T47D (cell line): ENCODE results near the gene SH3BGRL.
A peak's percentile ranks its signal among the peaks of the same experiment; 100 is the strongest.

Experiments
- DNase-seq, 2 experiments: peaks; one replicate each; pipeline versions ENCODE4 v3.0.0 to v3.0.0-alpha.2; 2011 to 2012; ENCODE audit warnings: low read depth in 1 of 2, low spot score in 1 of 2
- JUND ChIP-seq: IDR thresholded peaks from 2 replicates; pipeline ENCODE4 v1.6.1; 2012; ENCODE audit warnings: low read depth
- in situ Hi-C: cut with HindIII; loops from 2 replicates; pipeline ENCODE4 v1.10.0; 2016; ENCODE audit warnings: low sequenced_read_pairs, low pct_unique_long_range_greater_than_20kb

Gene SH3BGRL

DNA sequence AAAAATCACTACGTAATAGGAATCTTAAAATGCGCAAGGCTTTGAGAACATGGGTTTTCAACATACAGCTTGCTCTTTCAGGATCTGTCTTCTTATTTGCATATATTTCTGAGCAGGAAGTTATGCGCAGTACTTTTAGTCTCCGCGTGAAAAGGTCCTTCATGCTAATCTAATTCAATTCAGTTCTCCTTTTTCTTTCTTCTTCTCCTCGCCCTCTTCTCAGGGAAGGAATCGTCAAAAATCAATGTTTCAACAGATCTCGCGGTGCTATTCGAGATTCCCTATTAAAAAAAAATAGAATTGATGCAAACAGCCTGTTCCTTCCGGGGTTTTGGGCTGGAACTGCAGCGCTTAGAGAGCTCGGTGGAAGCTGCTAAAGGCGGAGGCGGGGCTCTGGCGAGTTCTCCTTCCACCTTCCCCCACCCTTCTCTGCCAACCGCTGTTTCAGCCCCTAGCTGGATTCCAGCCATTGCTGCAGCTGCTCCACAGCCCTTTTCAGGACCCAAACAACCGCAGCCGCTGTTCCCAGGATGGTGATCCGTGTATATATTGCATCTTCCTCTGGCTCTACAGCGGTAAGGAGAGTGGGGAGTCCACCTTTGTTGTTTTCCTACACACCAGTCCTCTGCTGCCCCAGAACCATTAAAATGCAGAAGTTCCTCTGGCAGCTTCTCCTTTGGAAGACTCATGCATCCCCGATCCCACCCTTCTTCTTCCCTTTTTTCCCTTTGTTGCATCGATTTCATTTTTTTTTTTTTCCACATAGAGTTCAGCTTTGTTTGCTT, at the start of gene SH3BGRL, which contains the start of gene HMGN5:
Gene SH3BGRL, plus strand, starts transcription at position 432 of the 785 bp plus-strand sequence. Its CDS starts 99 bp downstream, at position 531.
Gene HMGN5, minus strand, starts transcription at position 243 of the 785 bp plus-strand sequence. CDS start 80,364 bp downstream, outside the sequence.
- TF ChIP-seq JUND: no peak
- in situ Hi-C loops: no loop called here
- DNase-seq: peak; percentile 1 to 71

DNA sequence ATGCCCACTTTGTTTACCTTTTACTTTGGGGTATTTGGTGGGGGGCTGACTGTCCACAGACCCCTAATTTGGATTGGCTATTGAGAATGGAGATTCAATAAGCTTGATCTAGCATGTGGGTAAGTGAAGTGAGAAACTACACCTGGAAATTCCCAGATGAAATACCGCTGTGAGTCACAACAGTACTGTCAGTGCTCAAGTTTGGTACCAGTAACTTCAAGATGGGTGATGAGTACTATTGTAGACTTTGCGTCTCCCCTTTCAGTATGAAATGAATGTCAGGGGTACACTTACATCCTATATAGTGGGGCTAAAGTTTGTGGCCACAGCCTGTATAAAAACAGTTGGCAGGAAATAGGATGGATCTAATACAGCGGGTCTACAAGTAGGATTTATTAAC, 33.5 kb upstream of the SH3BGRL start:
- no peak for TF ChIP-seq JUND
- DNase-seq: no peak
- in situ Hi-C loops: no loop called here

DNA sequence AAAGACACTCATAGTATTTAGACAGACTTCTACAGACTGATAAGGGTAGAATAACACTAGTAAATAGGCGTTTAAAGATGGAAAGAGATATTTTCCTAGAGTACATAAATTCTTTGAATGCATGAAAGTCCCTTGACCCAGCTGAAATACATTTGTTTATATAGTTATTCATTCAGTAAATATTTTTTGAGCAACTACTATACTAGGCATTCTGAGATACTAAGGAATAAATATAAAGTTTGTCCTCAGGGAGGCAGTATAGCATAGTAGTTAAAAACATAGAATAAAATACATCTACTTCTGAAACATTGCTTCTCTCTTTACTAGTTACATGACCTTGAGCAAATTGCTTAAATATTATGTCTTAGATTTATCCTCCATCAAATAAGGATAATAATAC, 27.6 kb upstream of the SH3BGRL start:
- TF ChIP-seq JUND: no peak

DNA sequence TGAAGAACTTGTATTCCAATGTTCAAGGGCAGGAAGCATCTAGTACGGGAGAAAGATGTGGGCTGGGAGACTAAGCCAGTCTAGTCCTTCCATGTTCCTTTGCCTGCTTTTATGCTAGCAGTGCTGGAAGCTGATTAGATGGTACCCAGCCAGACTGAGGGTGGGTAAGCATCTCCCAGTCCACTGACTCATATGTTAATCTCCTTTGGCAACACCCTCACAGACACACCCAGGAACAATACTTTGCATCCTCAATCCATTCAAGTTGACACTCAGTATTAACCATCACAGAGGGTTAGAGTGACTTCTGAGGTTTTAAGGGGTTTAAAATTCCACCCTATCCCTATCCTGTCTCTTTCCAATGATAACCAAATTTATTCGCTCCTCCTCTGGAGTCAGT, 6.6 kb upstream of the SH3BGRL start:
- no peak for TF ChIP-seq JUND
- DNase-seq: no peak
- in situ Hi-C loops: no loop called here

More for the DNA sequence above, 27.6 kb upstream of the SH3BGRL start:
- in situ Hi-C loops: no loop called here
- DNase-seq: peak in 1 of 2 experiments; percentile 15

DNA sequence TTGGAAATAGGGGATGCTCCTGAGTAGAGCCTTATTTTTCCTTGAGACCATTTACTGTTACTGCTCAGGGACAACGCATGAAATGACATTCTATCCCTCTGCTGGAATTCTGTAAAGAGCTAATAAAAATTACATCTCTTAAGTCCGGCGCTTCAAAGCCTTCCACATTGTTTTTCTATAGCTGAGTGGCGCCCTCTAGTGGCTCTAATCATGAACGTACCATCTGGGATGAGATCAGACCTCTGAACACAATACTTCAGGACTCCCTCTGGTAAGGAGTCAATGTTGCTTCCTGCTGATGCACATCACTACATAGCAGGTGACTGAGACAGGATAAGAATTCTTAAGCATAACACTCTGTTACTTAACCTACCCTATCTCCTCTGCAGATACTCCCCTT, 6.2 kb upstream of the SH3BGRL start:
- in situ Hi-C loops: no loop called here
- peak in 1 of 2 experiments; percentile 61 for DNase-seq
- no peak for TF ChIP-seq JUND

DNA sequence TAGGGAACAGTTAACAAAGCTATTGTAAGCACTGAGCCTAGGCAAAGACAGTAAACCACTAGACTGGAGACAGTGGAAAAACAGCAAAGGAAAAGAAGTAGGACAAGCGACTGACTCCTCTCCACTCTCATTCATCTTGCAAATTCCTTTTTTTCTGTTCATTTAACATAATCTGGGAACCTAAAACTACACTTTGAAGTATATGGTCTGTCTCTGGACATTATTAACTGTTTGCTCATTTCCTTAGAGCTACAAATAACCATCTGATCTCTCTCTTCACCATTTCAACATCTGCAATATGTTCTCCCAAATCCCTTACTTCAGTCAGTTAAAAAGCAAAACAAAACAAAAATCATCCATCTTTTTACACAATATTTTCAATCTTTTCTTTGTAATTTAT, 831 bp upstream of the SH3BGRL start:
- in situ Hi-C loops: no loop called here
- no peak for TF ChIP-seq JUND
- DNase-seq: no peak

DNA sequence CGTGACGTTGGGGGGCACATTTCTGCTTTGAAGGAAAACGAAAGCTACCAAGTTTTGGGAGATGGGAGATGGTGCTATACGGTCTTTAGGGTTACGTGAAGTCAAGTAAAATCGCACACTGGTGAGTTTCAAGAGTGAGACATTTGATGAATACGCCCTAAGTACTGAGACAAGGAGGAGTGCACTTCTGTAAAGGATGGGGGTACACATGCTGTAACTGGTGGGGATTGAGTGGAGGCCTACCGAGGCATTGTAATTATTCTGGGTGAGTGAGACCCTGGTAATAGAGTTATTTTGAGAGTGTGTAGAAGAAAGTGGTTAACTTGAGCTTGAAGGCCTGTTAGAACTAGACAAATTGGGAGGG, 536 bp downstream of the SH3BGRL start:
- no peak for TF ChIP-seq JUND
- in situ Hi-C loops: no loop called here
- DNase-seq: no peak

DNA sequence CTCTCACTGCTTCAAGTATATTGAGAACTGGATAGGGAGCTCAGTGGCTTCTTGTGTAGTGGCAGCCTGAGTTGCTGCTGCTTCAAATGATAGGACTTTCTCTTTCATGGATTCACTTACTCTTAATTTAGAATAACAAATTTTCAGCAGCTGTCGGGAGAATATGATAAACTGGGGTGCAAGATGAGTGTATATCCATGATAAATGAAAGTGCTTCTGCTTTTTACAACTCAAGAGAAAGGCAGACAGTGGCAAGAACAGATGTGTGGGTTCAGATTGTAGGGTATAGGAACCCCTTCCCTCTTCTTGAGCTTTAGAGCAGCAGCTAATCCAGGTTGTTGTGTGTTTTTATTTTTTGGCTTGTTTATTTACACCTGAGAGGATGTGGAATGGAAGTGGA, 1.0 kb downstream of the SH3BGRL start:
- DNase-seq: no peak
- in situ Hi-C loops: no loop called here
- no peak for TF ChIP-seq JUND

DNA sequence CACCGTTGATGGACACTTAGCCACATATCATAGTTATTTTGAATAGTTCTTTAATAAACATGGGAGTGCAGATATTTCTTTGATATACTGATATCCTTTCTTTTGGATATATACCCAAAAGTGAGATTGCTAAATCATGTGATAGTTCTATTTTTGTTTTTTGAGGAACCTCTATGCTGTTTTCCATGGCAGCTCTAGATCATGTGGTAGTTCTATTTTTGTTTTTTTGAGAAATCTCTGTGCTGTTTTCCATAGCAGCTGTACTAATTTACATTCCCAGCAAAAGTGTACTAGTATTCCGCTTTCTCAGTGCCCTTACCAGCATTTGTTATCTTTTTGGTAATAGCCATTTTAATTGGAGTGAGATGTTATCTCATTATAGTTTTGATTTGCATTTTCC, 3.6 kb downstream of the SH3BGRL start:
- no peak for TF ChIP-seq JUND
- DNase-seq: no peak
- in situ Hi-C loops: no loop called here

DNA sequence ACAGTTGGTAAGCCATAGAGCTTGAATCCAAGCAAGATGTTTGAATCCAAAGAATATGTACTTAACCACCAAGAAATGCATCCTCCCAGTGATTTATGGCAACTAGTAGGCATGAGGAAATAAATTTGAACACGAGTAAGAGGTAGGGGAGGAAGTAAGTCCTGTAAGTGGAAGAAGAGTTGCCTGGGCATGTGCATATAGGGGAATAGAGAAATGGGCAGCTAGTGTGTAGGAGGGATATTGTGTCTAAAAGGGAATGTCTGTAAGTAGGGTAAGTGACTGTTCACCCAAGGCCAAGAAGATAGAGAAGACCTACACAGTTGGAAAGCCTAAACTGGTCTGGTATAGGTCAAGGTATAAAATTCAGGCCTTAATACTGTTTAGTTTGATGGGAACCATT, 4.6 kb downstream of the SH3BGRL start:
- no peak for DNase-seq
- in situ Hi-C loops: no loop called here

DNA sequence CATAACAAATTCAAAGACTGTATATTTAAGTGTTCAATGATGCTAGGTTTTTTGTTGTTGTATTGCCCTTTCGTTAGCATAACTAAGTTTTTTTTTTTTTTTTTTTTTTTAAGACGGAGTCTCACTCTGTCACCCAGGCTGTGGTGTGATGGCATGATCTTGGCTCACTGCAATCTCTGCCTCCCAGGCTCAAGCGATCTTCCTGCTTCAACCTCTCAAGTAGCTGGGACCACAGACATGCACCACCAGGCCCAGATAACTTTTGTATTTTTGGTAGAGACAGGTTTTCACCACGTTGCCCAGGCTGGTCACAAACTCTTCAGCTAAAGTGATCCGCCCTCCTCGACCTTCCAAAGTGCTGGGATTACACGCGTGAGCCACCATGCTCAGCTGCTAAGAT, 7.0 kb downstream of the SH3BGRL start:
- no peak for TF ChIP-seq JUND
- DNase-seq: no peak
- in situ Hi-C loops: no loop called here

More for the DNA sequence above, 4.6 kb downstream of the SH3BGRL start:
- TF ChIP-seq JUND: no peak

DNA sequence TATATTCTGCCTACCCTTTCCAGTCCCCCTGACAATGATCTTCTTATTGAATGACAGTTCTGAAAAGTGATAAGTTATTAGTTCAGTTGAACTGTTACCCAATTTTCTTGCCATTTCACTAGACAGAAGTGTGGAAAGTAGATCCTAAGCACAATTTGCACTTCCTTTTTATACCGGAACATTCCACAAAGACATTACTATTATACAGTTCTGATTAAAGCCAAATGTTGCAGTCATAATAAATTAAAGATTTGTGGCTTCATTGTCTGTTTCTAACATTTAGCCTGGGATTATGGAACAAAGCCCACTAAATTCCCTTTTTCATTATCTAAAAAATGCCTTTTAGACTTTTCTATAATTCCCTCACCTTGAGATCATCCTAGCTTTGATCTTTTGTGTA, 13.8 kb downstream of the SH3BGRL start:
- in situ Hi-C loops: no loop called here
- TF ChIP-seq JUND: no peak
- no peak for DNase-seq

DNA sequence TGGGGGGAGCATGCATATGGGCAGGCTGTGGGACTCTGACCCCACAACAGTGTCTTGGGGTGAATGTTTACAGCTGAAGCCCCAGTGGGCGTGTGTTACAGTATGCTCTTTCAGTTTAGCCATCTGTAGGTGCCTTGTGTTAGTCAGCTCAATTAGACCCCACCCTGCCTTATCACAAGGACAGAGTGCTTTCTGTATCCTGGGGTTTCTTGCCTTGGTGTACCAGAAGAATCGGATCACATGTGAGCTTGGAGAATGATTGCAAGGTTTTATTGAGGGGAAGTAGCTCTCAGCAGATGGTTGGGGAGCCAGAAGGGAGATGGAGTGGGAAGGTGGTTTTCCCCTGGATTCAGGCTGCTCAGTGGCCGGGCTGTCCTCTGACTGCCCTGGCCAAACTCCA, 27.3 kb downstream of the SH3BGRL start:
- TF ChIP-seq JUND: no peak
- in situ Hi-C loops: no loop called here
- no peak for DNase-seq

DNA sequence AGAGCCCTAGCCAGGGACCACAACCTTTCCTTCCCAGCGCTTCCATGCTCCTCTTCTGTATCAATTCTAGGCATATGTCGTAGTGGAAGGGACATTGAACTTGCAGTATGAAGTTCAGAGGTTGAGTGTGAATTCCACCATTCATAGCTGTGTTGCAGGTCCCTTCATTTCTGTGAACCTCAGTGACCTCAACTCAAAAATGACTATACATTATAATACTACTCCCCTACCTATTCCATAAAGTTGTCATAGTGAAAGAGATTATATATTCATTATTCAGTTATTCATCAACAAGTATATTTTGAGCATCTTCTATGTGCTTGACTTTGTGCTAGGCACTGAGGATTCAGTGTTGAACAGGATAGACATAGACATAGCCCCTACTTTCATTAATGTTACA, 28.0 kb downstream of the SH3BGRL start:
- DNase-seq: no peak
- no peak for TF ChIP-seq JUND
- in situ Hi-C loops: no loop called here
